ENCODE data around the gene ESRRB.
A peak's percentile ranks its signal among the peaks of the same experiment; 100 is the strongest.

Gene ESRRB

DNA sequence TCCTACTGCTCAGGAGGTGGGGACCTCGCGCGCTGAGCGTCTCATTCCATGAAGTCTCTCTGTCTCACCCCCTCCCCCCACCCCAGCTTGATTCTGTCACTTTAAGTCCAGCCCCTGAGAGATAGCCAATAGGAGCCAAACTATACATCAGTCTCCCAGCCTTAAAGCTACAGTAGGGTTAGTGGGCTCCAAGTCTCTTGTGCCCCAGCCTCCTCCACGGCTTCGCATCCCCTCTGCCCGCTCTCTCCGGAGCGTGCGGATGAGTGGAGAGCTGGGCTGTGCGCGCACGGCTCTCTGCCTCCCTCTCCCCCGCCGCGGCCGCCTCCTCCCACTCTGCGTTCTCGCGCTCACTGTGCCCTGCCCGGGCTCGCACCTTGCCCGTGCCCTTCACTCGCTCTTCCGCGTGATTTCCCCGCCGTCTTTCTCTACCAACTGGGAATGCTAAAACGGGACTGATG is at the start of gene ESRRB:
ESRRB (plus strand) TSS at position 191 of the 458 bp plus-strand sequence; CDS start at position 456, 265 bp downstream.
- DNase-seq, result peak; percentile 84

DNA sequence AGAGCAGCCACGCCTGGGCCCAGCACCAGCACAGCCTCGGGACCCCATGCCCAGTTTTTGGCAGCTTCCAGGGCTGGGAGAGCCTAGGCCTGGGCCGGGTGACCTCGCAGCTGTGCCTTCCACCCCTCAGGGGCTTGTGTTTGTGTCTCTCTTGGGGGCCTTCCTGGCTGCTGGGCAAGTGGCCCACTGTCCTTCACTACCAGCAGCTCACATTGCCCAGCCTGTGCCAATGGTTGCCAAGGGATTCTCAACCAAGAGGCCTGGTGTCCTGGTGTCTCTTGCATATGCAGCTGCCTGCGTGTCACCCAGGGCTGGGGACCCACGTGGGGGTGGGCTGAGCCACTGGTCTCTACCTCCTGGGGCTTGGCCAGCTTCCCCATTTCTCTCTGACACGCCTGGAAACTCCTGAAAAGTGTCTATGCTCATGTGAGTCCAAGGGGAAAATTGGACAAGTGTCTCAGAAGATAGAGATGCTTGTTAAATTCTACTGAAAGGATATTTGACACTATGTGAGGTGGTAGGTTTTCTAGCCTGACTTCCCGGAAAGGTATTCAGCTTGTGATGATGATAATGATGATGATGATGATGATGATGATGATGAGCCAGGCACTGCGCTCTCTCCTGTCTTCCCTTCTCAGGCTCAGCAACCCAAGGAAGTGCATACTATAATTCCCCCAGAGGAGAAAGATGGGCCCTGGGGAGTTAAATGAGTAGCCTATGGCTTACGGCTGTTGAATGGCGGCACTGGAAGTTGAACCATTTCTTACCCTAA is 48.8 kb upstream of the ESRRB start:
- DNase-seq, result no peak

DNA sequence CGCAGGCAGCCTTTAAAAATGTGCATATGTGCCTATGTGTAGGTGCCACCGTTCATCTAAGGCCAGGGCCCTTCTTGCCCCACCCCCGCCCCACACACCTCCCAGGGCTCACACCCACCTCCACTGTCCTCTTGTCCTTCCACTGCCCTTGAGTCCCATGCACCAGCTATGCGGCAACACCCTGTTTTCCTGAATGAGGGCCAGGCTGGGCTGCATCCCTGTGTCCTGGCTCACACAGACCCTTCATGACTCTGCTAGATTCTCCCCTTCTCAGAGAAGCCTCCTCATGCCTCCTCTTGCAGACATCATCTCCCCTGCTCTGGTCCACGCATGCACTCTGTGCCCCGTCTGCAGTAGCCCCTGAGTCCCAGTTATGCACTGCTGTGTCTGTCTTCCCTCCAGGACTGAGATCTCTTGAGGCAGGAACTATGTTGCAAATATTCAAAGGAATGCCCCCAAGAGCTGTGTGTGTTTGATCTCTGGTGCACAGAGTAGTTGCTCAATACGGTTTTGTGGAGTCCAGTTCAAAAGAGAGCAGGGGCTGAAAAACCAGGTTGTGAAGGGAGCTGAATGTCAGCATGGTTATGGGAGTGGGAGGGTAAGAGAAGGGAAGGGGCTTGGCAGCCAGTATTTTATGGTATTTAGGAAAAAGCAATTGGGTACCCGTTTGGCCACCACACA is 47.3 kb upstream of the ESRRB start:
- no peak for DNase-seq

DNA sequence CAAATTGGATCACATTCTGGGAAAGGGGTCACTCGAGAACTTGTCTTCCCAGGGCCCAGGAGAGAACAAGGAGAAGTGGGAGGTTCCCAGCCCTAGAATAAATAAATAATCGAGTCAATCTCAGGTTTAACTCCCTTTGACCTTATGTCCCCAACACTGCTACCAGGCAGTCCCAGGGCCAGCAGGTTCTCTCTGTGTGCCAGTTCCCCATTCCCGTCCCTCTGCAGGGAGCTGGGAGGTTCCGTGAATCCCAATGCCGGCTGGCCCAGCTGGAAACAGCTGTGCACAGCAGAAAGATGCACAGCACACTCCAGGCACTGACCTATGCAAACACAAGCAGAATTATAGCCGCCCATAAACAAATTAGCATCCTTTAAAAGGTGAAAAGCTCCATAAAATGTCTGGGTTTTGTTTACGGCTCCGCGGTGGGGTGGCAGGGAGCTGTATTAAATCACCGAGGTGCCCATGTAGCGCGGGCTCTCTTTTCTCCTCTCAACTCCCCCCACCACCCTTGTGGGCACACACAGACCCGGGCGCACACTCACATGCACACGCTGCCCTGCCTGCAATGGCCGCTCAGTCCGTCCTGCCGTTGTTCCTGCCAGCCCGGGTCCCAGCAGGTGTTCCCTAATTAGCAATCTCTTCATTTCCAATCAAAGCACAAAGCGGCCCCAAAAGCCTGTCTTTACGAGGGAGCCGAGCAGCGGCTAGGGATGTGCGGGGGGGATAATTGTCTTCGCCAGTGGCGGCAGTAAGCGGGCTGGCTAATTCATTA is 46.6 kb upstream of the ESRRB start:
- DNase-seq, result peak; percentile 93

DNA sequence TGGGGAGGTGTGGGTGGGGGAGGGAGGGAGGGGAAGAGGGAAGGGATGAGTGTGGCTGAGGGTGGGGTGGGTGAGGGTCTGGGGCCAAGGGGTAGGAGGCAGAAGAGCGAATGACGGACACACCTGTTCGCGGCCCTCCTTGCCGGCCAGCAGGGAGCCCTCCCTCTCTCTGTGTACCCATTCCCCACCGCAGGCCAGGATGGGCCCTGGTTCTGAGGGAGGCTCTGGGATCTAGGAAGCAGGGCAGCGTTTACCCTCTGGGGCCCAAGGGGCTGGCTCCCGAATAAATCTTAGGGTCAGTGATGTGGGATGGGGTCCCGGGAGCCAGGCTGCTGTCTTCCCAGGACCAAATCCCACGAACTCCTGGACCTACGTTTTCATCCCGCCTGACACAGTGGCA is 46.0 kb upstream of the ESRRB start:
- DNase-seq, result no peak

DNA sequence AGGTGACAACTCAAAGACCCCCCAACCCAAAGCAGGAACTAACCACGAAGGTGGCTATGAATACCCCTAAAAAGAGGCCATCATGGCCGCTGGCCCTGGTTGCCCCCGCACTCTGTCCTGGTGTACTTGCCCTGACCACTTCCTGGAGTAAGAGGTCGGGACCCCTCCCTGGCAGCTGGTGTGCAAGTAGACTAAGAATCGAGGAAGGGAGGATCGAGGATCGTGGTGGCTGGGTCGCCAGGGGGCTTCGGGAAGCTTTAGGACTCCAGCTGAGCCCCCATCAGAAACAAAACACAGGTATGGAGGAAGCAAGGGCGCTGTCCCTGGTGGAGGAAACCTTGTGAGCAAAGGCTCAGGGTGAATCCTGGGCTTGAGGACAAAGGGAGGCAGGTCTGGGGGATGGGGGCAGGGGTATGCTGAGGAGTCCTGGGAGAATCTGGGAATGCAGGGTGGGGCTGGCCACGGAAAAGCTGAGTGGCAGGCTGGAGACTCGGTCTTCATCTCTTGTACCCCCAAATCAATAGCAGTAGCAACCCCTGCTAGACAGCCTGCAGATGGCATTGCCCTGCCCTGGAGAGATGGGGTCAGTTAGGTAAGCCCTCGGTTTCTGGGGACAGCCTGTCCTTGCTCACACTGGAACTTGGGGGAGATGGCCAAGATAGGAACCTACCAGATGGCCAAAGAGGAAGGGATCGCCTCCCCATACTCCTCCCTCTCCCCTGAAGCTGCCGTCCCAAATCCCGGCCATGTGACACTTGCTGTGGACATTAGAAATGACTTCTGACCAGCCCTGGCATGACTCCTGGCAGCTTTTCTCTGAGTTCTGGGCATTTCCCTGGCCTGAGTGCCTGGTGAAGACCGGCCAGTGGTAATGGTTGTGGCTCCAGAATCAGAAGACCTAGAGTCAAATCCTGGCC is 45.3 kb upstream of the ESRRB start:
- DNase-seq, result no peak

DNA sequence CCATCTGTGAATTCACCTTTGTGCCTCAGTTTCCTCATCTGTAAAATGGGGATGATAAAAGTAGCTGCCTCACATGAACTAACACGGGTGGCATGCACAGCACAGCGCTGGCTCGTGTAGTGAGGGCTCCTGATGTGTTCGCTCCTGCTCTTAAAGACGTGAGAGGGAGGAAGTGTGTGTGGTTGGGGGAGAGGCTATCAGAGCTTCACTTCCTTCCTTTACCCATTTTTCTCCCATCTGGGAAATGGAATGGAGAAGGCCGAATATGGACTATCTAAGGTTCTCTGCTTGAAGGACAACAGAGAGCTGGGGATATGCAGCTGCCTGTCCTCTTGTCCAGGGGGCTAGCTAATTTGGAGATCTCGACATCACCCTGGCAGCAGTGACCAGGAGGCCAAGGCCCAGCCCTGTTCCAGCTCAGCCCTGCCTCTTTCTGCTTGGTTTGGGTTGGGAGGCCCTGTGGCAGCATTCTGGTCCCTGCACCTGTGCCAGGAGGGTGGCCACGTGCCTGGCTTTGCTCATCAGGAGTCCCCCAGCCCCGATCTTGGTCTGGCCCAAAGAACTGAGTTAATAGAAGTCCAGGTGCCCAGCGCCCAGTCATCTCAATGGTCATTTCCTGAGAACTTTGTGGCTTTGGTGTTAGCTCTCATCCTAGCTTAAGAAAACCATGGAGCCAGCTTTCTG is 44.5 kb upstream of the ESRRB start:
- no peak for DNase-seq

DNA sequence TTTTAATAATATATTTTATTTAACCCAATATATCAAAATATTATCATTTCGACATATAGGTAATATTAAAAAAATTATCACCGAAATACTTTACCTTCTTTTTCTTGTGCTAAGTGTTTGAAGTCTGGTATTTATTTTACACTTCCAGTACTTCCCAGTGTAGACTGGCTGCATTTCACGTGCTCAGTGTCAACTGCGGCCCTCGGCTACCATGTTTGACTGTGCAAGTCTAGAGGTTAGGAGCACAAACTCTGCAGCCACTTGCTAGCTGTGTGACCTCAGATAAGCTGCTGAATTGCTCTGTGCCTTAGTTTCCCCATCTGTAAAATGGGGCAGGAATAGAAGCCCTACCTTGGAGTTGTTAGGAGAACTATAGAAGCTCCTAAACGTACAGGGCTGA is 42.3 kb upstream of the ESRRB start:
- DNase-seq, result no peak

DNA sequence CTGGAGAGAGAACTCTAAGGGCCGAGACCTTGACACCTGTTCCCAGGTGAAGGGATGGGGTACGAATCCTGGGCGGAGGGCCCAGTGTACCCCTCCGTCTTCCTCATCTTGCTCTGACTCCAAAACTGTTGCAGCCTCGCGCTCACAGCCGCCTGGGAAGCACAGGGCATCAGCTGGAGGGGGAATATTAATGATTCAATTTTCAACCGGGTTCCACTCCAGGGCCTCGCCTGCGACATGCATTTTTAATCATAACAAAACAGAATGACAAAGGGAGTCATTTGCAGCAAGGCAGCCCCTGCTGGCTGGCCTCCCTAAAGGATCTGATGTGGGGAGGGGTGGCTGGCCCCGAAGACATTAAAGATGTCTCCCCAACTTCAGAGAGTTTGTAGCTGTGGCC is 41.6 kb upstream of the ESRRB start:
- DNase-seq, result no peak

DNA sequence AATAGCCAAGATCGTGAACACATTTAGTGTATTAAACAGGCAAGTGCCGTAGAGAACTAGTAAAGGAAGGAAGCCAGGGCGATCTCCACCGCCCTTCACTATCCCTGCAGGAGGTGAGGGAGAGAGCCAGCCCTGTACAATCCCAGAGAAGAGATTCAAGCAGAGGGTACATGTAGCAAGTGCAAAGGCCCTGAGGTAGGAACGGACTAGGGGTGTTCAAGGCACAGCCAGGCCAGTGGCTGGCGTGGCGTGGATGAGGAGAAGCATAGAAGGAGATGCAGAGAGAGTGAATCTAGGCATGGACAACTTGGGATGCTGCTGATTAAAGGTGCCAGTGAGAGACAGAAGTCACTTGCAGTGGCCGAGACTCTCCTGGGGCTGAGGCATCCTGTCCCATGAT is 39.1 kb upstream of the ESRRB start:
- no peak for DNase-seq

DNA sequence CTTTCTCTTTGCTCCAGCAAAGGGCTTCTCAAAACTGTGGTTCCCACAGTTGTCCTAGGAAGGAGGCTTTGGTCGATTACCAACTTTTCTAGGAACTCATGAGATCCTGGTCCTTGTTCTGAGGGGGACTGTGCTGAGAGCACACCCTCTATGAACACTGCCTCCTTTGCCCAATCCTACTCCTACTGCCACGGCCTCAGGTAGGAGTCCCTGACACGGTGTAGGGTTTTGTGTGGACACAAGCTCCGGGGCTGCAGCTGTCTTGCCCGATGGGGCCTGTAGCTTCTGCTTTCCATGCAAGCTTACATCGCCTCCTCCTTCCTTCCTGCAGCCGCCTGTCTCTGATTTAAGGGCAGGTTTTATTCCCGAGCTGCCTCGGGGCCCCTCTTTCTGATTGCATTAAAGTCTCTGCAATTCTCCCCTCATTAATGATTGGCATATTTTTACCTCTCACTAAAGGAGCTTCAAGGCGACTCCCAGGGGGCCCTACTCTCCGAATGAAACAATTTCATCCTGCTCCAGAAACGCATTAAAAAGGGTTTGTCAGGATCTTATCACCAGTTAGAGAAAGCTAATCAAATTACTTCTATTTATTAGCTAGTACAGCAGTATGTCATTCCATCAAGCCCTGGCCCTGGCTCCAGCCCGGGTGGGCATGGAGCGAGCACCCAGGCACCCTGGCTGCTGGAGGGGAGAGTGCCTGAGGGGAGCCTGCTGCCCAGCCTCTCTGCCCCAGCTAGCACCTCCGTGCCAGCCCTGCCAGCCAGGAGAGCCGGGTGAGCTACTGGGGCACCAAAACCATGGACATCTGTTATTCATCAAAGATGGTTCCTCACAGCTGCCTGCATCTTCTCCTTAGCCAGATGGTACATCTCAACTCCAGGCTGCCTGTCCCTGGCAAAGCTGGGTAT is 38.0 kb upstream of the ESRRB start:
- DNase-seq, result peak; percentile 24

DNA sequence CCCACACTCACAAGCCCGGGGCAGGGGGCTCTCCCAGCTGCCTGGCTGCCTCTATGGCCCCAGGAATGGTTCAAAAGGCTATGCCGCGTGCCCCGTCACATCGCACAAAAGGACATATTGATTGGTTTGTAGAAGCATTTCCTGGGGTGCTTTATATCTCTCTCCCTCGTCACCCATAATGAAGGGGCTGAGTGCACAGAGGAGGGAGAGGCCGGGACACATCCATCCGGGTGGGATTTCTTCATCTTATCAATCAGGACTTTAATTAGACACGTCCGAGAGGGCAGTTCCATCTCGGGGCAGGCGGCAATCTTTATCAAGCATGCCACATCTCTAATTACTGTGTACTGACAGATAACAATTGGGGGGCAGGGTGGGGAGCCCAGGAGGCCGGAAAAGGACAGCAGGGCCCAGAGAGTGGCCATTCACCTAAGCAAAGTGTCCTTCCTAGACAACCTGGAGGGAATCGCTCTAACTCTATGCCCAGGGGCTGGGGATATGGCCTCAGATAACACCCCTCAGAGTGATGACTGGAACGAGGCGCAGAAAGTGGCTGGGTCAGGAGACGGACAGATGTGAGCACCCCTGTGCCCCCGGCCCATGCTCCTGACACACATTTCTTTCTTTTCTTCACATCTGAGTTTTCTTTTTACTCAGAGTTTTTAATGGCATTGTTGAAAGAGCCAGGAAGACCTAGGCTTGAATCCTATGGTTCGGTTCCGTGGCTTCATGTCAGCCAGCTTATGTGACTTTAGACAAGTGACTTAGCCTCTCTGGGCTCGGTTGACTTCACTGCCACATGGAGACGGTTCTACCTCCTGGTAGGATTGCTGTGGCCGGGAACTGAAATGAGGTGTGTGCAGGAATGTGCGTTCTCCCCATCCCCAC is 36.0 kb upstream of the ESRRB start:
- DNase-seq, result no peak

DNA sequence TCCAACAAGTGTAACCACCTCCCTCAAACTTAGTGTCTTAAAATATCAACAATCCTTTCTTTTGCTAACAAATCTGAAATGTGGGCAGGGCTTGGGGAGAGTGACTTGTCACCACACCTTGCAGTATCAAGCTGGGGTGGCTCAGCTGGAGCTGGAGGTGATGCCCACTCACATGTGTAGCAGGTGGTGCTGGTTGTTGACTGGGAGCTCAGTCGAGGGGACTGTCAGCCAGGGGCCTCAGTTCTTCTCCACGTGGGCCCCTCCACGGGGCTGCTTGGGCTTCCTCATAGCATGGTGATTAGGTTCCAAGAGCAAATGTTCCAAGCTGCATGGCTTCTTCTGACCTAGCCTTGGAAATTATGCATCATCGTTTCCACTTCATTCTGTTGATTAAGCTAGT is 32.6 kb upstream of the ESRRB start:
- no peak for DNase-seq

DNA sequence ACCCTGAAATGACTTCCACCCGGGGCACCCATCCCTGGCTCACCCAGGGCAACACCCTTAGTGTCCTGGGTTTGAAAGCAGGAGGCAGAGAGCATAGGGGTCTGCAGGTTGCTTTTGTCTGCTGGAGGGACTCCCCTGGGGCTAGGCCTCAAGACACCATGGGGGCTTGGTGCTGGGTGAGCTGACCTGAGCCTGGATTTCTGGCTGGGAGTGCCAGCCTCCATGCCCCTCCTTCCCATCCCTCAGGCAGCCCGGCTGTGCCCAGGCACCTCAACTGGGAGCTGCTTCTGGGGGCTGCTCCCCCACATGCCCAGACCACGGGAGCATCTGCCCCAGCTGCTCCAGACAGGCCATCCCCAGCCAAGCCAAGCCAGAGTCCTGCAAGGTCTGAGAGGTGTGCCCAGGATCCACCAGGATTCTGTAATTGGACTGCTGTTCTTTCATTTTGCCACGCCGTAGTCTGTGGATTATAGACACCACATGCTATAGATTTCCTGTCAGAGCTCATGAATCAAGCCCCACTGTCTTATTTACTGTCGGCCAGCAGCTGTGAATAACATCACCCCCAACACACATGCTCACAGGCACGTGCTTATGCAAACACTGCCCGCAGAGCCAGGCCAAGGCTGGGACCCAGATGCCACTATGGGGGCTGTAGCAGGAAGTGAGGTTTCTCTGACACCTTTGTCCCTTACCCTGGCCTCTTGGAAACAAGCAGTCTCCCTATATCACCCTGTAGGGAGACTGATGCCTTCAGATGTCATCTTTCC is 29.4 kb upstream of the ESRRB start:
- DNase-seq, result peak; percentile 89

DNA sequence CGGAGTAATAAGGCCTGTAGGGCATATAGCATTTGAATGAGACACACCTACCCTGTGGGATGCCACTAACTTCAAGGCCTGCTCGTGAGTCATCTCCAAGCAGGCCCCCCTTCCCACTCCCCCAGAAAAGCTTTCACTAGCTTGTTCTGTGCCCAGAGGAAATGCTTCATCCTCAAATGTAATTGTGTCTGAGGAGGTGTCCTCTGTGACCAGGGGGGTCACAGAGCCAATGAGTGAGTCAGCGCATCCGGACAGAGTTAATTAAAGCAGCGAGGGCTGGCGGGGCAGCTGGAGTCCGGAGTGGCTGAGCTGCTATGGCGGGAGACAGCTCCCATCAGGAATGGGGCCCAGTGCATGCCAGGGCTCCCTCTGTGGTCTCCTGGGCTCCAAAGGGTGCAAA is 27.0 kb upstream of the ESRRB start:
- DNase-seq, result peak; percentile 69

DNA sequence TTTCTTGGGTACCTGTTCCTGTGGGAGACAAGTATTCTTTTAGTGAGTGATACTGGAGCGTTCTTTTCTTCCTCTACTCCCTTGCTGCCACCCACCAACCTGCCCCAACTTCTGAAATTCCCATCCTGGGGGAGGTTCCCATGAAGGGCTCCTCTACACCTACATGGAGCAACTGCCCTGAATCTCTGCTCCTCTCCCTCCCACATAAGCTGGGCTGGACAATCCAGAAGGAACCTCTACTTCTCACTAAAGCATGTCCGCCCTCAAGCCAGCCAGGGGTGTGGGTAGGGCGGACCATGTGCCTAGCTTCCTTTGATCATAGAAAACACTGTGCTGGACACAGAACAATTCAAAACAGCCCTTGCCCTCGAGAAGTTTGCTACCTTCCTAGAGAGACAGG is 25.9 kb upstream of the ESRRB start:
- no peak for DNase-seq

DNA sequence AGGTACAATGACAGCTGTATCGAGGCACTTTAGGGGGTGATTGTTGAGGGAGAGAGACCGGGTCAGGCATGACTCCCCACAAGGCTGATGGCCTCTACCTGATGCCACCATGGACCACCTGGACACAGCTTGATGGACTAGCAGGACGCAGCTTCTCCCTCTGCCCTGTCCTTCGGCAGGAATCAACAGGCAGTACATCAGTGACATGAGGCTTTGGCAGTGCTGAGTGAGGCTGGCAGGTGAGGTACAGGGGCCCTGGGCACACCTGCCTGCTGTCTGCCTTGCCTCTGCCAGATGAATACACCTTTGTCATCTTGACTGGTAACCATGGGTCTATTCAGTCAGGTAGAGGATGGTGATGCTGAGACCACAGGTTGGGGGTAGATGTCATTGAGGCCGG is 25.3 kb upstream of the ESRRB start:
- no peak for DNase-seq

DNA sequence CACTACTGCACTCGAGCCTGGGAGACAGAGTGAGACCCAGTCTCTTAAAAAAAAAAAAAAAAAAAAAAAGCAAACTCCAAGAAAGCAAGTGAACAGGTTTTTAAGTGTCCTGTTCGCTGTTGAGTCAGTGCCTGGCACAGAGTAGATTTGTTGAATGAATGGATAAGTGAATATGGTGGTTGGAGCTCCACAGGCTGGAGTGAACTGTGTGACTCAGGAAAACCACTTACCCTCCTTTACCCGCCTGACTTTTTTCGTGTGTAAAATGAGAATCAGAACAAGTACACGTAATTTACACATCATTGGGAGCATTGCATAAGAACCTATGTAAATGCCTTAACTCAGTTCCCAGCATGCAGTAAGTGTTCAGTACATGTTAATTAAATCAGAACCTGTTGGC is 24.0 kb upstream of the ESRRB start:
- DNase-seq, result no peak
